Eye (tissue), 1 donor: Measurements from ENCODE around the gene PKP4.

Source experiments
- DNase-seq: peaks from one replicate; pipeline ENCODE4 v3.0.0-alpha.2; 2015

PKP4 gene

DNA sequence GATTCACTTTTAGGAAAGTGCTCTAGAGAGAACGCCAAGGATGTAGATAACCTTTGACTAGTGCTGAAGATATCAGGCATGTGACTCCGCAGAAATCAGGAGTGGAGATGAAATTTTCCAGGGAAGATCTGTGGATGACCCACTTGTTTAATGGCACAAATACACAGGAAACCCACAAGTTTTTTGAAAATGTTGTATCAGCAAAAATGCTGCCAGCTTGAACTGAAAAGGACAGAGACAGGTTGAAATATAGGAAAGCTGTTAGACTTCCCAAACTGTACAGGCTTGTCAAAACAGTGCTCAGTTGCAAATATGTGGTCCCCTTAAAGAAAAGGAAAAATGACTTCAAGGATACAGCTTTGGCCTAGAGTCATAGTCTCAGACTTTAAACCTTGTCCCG is 96.5 kb downstream of the PKP4 start:
- no peak for DNase-seq

DNA sequence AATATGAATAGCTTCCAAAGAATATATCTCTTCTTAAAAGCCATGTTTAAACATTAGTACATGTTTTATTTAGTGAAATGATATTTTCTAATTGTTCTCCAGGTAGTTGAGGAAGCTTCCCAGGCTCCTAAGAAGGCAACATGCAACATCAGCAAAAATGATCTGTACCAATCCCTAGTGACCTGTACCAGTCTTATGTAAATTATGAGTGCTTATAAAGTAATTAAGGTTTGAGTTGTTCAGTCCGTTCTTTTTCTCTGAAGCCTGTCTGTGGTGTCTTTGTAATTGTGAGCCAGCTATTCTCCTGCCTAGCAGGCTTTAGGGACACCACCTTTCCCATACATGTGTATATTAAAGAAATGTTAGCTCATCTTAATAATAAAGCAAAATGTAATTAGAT is 98.2 kb downstream of the PKP4 start:
- DNase-seq = no peak

DNA sequence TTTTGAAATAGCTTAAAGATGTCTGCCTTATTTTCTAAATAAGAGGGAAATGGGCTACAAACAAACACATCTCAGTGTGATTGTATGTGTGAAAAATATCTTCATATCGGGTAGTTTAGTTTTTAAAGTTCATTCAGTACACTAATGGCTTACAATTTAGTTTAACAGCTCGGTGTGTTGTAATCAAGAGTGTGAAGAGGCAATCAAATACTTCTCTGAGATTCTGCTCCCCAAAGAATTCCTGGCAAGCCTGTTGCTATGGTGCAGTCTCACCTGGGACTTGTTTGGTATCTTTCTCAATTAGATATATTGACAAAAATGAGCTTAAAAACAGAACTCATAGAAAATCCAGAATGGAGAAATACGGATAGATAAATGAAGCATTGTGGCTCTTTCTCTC is 99.4 kb downstream of the PKP4 start:
- DNase-seq = no peak

DNA sequence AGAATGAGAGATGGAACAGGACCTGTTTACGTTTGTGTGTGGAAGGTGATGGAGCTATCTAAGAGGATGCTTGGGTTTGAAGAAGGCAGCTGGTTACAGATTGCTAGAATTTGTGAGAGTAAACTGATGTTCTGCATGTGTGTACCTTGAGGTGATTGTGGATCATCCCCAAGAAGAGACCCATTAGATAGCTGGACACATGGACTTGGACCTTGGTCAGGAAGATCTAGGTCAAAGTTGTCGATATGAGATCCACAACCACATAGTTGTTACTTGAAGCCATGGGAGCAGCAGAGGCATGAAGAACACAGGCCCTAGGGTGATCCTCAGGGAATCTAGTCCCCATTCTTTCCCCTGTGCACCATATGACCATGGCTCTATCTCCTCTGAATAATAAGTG is 101.0 kb downstream of the PKP4 start:
- DNase-seq = no peak

DNA sequence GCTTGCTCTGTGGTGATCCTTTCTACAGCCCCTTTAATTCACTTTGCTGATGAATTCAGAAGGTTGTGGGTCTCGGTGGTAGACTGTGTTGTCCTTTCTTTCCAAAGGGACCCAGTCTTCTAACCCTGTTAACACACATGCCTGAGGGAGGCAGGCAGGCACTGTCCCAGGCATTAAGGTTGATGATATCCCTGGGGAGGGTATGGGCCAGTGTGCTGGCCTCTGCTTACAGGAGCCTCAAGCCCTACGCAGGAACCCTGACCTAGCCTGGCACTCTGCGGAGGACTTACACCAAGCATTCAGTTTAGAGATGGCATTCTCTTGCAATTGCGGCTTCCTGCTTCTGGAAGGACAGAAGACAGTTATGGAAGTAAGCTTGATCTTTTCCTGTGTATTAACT is 102.5 kb downstream of the PKP4 start:
- no peak for DNase-seq

DNA sequence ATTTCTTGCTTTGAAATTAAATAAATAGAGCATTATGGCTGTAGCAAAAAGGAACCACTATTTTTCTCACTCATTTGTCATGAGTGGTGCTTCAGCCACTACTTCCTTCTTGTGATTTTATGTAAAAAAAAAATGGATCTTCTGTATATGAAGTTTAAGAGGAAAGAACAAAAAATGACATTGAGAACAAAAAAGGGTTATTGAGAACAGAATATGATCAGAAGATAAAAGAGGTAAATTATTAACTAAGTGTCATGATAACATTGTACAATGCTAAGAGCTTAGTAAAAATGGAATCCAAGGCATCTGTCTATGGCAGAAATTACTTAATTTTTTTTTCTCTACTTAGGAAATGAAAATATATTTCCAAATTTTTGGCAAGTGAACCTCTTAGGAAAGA is 103.5 kb downstream of the PKP4 start:
- no peak for DNase-seq

DNA sequence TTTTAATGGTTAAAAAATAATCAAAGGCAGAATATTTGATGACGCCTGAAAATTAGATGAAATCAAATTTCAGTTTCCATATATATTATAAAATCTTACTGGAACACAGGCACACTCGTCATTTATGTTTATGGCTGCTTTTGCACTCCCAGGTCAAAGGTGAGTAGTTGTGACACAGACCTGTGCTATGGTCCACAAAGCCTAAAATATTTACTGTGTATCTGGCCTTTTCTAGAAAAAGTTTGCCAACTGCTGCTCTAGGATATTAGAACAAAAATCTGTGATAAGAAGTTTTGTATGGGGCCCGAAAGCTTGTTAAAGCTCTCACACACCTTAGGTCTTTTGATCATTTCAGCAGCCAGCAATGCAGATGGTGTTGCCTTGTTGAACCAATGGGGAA is 104.3 kb downstream of the PKP4 start:
- DNase-seq = no peak

DNA sequence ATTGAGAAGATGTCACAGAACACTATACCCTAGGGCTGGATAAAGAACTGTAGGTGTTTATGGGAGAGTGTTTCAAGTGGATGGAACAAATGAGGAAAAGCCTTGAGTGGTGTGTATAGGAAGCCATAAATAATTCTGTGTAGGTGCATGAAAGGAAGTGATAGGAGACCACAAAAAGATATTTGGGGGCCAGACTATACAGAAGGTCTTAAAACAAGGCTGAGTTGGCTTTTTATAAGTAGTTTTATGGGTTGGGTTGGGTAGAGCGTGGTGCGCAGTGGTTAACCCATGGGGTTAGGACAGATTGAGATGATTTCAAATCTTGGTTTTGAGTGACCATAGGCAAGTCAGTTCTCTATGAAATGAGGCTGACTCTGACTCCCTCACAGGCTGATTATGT is 110.5 kb downstream of the PKP4 start:
- DNase-seq = no peak

DNA sequence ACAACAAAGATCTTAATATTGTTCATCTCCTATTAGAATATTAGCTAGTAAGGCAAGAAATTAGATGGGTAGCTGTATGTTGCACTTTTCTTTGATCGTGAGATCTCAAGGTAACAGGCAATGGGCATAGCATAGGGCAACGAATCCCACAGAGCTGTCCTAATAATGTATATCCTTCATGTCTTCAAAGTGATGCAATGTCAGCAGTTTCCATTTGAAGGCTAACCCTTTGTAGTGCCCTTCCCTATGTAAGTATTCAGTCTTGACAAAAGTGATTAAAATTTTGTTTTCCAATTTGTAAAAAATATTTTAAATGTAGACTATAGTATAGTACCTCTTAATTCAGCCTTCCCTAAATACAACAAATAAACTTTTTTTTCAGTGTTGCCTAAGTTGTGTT is 112.5 kb downstream of the PKP4 start:
- DNase-seq = no peak

DNA sequence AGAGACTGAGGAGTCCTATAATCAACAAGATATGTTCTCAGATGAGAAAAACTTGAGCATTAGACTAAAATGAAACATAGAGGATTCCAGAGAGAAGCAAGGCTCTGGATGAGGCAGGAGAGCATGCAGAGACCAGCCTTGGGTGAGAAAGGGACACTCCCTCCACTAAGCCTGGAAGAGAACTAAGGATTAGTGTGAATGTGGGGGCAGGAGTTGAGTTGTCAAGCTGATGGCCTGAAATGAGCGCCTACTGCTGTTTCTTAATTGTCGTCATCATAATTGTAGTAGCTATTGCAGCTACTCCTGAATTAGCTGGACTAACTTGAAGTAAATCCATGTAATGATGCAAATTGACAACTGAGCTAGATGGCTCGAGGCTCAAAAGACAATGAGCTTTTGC is 114.1 kb downstream of the PKP4 start:
- peak; percentile 42 for DNase-seq

DNA sequence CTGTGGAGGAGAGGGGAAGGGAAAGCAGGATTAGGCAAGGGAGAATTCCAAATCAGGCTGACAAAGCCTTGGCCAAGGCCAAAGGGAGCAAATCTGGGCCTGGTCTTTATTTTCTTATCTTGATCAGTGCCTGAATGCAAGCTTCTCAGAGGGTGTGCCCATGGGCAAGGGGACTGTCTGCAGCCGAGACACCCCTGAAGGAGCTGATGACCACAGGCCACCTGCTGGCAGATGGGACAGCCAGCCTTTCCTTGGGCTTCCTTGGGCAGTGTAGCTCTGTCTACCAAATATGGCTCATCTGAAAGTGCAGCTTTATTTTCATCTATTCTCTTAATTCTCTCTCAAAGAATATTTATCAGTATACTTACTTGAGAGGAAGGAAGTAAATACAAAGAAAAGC is 117.0 kb downstream of the PKP4 start:
- no peak for DNase-seq

DNA sequence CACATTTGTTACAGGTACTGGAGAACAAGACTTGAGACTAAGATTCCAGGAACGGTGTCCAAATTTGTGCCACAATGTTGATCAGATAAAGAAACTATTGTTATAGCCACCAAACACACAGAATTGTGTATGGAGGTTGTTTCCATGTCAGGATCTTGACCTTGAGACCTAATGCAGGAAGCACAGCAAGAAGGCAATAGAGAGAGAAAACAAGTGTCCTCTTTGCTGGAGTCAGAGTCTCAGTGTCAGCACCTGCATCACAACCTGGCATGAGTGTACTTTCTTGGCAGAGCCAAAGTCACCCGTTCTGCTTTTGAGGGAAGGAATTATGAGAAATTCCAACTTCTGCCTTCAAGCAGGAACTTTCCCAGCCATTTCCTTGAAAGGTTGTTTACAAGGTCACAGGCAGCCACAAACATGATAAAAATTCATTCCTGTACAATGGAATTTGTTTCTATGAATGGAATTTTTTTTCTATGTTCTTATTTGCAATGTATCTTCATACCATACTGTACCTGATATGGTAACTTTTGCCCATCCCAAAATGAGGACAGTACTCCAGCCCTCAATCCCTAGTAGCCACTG is 118.4 kb downstream of the PKP4 start:
- no peak for DNase-seq

DNA sequence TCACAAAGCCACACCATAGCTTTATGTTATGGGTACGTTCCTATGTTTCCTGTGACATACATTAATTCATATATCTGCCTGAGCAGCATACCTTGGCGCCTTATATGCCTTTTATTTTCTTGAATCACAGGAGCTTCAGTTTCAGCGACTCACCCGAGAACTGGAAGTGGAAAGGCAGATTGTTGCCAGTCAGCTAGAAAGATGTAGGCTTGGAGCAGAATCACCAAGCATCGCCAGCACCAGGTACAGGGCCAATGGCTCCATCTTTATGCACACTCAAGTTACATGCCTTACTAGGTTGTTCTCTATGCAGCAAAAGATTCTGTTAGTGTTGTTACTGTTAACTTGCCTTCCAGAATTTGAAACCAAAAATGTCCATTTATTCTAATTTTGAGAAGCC is 120.4 kb downstream of the PKP4 start:
- DNase-seq = no peak

DNA sequence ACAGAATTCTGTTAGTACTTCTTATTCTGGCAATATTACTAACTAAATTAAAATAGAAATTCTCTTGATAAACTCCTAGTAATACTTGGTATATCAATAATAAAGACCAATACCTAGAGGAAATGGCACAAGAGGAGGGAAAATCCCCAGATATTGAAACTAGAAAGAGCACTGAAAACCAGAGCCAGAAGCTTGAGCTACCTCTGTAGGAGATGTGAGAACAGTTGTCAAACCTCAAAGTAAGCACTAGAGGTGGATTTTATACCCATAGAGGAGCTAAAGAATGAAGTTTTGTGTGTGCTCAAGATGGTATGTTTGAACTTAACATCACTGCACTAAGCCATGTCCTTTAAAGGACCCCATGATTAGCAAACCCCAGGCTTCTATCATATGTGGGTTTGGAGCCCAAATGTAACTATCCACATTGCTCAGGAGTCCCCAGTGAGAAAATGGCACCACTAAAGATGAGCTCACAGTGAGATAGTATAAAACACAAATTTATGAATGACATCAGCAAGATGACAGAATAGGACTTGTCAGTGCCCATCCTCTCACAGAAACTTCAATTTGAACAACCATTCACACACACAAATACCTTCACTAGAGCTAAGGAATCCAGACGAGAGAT is 122.1 kb downstream of the PKP4 start:
- DNase-seq = no peak

DNA sequence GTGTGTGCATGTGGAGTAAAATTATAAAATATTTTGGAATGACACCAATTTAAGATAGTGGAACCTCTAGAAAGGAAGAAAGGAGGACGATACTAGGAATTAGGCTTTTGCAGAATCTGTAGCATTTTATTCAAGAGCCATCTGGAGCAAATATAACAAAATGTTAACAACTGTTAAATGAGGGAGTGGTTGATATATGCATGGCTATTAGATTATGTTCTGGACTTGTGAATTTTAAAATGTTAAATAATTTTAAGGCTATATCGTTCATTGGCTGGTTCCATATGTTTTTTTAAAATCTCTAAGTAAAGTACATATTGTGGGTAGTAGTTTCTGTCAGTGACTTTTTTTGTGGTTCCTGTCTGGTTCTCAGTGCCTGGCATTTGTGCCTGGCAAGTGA is 123.2 kb downstream of the PKP4 start:
- no peak for DNase-seq

DNA sequence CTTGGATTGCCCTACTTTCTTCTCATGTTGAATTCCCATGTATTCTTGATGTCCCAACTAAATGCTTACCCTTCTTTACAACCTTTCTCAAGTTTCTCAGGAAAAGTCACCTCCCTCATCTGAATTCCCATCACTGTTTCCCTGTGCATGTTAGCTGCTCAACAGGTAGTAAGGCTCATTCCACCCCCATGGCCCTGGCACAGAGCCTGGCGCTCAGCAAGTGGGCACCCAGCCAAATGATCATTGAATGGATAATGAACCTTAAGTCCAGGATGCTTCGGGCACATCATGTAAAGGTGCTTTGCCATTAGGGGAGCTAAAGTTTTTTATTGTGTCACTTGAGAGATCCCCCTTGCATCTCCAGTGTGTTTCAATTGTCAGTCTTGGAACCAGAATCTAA is 124.0 kb downstream of the PKP4 start:
- no peak for DNase-seq

DNA sequence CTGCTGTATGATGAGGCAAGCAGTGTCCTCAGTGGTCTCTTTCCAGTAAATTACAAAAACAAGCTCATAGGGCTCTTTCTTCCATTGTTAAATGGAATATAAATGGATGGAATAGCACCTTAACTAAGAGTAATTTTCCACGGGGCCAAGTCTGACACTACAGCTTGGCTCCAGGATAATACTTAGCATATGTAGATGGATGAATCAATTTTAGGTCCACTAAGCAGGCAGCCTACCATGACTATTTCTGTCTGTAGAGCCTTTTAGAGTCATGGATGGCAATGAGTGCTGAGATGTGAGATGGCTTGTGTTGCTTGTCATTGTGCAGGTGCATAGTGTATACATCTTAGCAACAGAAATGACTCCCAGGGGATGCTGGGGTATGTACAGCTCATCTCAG is 125.9 kb downstream of the PKP4 start:
- DNase-seq = no peak

DNA sequence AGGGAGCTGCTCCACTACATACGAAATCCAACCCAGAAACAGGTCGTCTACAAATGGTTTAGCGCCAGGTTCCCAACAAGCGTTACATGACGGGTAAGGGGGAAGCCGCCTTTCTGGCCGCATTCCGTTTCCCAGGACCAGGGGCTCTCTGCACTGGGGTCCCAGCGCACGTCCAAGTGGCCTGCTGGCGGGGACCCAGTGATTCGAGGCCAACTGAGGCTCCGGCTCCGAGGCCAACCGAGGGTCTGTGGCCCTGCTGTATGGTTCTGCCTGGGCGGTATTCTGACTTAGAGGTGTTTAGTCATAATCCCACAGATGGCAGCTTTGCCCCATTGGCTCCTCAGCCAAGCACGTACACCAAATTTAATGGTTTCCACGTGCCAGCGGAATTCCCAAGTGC is 127.2 kb downstream of the PKP4 start:
- DNase-seq = no peak

DNA sequence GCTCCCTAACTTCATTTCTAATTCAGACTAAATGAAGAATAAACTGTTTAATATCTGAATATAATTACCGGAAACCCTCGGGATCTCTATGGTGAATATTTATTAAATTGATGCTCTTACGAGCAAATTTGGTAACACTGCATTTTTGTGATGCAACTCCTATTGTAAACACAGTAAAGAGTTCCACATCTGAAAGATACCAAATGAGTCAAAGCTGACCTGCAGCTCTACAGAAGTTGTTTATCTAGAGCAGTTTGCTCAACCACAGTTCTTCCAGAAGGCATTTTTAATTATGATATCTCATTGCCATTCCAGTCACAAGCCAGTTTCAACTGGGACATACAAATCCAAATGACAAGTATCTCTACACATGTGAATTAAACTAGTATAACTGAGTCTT is 129.7 kb downstream of the PKP4 start:
- DNase-seq = no peak

DNA sequence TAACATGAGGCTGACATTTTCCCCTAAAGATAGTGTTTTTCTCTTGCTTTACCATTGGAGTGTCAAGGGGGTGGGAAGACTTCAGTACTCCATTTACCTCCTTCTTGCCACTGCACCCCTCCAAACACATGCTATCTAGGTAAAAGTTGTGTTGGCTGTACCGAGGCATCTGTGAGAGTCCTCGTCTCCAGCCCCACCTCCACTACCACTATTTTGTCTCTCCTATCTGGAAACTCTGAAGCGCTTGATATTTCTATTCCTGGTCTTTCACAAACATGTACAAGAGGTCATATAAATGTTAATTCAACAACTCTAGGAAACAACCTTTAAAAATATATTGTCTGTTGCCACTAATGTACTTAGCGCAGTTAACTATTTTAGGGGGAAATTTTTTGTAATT is 132.6 kb downstream of the PKP4 start:
- no peak for DNase-seq

DNA sequence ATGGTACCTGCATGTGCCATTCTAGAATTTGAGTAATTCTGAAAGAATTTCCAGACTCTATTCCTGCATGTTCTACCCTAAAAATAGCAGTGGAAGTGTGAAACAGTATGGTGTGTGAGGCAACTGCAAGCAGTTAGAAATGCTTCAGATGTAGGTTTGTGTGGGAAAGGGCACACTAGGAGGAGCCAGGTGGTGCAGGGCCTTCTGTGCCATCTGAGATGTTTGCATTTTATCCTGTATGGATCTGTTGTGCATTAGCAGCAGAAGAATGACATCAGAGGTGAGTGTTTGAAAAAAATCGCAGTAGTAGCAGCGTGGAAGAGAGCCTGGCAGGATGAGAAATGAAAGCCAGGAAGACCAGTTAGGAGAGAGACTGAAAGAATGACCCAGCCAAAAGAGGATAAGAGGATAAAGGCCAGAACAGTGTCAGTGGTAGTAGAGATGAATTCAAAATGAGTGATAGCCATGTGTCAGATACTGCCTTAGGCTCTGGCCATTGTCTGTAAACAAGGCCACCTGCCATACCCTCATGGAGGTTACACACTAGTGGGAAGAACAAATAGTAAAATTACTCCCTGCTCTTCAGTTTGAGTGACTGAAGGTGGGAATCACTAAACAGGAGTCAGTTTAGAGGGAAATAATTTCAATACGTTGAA is 142.2 kb downstream of the PKP4 start:
- no peak for DNase-seq

DNA sequence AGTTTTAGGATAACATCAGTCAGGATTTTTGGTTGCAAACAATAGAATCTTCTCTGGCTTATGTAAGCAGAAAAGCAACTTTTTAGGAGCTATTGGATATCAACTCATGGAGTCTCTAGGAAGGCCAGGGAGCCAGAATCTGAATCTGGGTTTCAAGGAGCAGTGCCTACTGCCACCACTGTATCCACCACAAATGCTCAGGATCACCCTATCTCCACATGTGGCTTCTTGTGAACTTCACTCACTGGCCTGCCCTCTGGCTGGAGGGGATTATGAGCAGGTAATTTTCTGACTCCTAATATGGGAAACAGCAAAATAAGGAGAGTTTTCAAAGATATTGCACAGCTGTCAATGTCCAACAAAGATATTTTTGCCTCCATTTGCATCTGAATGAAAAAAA is 142.9 kb downstream of the PKP4 start:
- no peak for DNase-seq

DNA sequence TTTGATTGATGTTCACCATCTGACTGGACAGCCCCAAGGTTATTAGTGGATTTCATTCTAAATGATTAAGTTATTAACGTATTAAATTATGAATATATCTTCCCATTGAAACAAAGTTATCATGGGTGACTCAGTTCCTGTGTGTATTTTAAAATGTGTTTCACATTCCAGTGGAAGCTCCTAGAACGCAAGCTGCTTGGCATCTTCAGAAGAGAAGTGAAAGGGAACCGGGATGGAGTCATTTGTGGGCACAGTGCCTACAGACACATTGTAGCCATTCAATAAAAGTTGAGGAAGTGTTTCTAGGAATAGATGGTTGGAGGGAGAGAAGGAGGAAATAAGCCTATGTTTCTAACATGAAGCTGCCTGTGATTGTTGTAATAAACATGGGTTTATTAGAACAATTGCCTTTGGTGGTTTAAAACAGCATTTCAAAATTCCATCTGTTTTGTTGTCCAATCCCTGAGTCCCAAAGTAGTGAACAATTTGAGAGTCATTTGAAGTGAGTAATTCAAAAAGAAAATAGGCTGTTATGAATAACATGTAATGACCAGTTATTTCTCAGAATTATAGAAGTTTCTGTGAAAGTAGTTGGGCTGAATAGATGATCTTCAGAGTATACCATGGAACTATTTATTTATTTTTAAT is 143.5 kb downstream of the PKP4 start:
- DNase-seq = peak; percentile 24

DNA sequence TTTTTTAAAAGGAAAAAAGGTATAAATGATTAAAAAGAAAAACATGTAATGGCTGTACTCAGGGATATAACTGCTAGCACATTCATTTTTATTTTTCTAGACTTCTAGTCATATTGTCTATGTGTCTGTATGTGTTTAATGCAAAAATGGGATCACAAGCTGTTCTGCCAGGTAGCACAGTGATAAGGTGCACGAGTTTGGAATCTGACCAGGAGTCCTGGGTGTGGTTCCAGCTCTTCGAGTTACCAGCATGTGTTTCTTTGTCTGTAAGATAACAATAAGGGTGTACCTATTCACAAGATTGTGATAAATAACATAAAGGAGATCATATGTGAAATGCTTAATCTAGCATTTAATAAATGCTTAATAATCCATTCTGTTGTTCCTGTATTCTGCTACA is 145.3 kb downstream of the PKP4 start:
- DNase-seq = no peak
